GM12801 (cell line): ENCODE results near the gene KIF2B.

Source experiments
- CTCF ChIP-seq: IDR thresholded peaks from one replicate; pipeline ENCODE4 v1.5.1; 2011; ENCODE audit warnings: control low read depth; ENCODE audit not compliant: insufficient read length; ENCODE audit errors: extremely low read depth

Gene KIF2B

GRCh38 chr17:53822764-53823163 lies at the start of gene KIF2B:
KIF2B (plus strand) TSS chr17:53822927; CDS start chr17:53823034, 107 bp downstream.
- TF ChIP-seq CTCF, result no peak

- no peak for TF ChIP-seq CTCF
Observed at GRCh38 chr17:53780320-53780719, 42.4 kb upstream of the KIF2B start.

- no peak for TF ChIP-seq CTCF
Observed at GRCh38 chr17:53791551-53791950, 31.2 kb upstream of the KIF2B start.

GRCh38 chr17:53792451-53792850 lies 30.3 kb upstream of the KIF2B start:
- TF ChIP-seq CTCF, result no peak

- TF ChIP-seq CTCF, result no peak
Observed at GRCh38 chr17:53792997-53793396, 29.7 kb upstream of the KIF2B start.

GRCh38 chr17:53794875-53795274 lies 27.9 kb upstream of the KIF2B start:
- no peak for TF ChIP-seq CTCF

- TF ChIP-seq CTCF, result no peak
Observed at GRCh38 chr17:53796642-53797041, 26.1 kb upstream of the KIF2B start.

GRCh38 chr17:53797501-53797900 lies 25.2 kb upstream of the KIF2B start:
- TF ChIP-seq CTCF, result no peak
